ENCODE results near the gene LRBA. TPM values are rescaled to one million over a fixed set of nuclear protein-coding genes. Genes with fewer than 3 reads are reported as not detected.

Gene LRBA
- polyA plus RNA-seq, 5 donors, result 39.8 to 58.2 (median 54.4) TPM

DNA sequence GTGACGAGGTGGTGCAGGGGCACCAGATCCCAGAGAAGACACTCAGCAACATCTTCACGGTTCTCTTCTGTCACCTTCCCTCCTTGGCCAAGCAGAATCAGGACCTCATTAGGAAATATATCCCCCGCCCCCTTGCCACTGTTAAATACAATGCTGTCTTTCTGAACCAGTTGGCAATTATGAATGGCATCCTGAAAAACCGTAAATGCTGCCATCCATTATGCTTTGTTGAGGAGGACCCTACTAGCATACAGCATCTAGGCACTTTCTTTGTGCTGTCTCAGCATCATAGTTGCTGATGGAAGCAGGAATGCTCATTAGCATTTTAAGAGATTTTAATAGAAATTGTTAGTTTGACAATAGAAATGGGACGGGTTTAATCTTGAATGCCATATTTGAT lies 798.4 kb downstream of the LRBA start:
- no peak for DNase-seq

DNA sequence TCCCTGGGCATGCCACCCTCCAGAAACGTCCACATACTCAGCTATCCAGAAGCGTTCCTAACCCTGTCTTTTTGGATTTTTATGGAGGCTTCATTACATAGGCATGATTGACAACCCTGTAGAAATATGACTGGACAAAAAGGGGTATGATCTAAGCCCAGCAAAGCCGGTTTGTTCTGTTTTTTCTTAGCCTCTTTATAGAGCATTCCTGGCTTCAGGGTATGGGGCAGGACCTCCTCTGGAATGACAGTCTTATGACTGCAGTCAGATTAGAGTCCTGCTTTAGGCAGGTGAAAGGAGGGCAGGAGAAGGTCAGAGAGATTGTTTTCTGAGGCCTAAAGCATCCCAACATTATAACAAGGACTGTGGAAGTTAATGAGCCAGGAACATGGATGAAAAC lies 799.5 kb downstream of the LRBA start:
- no peak for DNase-seq

Other genes with a start within 250 kb of the LRBA start
- 1,000 to 10,000 TPM; 4,778 to 6,451 (median 5,352) TPM for gene RPS3A, start 84.3 kb upstream of the LRBA start, polyA plus RNA-seq (ENCODE audit: insufficient read depth in 1 of 5, insufficient read length in 5 of 5, low replicate concordance in 1 of 5)